LNCAP (cell line): ENCODE results near the gene SDC3.
A peak's percentile ranks its signal among the peaks of the same experiment; 100 is the strongest.

Experiments
- CTCF ChIP-seq: fragments of 450-650 bp; IDR thresholded peaks from 2 replicates; pipeline ENCODE4 v1.5.1; 2017; ENCODE audit warnings: mild to moderate bottlenecking

SDC3 gene

DNA sequence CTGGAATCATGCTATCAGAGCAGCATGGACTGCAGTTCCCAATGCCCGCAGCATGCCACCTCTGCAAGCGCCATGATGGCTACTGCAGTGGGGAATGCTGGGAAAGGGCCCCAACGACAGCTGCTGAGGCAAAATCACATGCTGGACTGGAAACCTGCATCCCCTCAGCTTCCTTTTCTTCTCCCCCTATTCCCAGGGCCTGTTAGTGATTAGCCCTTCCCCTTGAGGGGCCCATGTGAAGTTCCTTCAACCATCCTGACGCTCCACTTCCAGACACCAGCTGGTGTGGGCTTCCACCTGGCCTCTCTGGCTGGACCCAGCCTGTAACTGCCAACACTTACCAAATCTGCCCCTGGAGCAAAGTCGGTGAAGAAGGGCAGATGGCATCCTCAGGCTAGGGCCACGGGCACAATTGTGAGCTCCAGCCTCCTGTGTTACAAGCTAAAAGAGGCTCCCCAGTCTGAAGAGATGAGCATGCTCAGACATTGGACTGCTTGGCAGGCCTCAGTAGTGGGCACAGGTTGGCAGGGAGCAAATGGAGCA, 22.1 kb upstream of the SDC3 start:
- no peak for TF ChIP-seq CTCF

GRCh38 chr1:30929944-30930525, 21.5 kb upstream of the SDC3 start:
- no peak for TF ChIP-seq CTCF

GRCh38 chr1:30929135-30929889, 20.8 kb upstream of the SDC3 start:
- TF ChIP-seq CTCF = peak; percentile 76

GRCh38 chr1:30928789-30929134, 20.2 kb upstream of the SDC3 start:
- TF ChIP-seq CTCF = no peak

GRCh38 chr1:30928171-30928570, 19.6 kb upstream of the SDC3 start:
- TF ChIP-seq CTCF = no peak

DNA sequence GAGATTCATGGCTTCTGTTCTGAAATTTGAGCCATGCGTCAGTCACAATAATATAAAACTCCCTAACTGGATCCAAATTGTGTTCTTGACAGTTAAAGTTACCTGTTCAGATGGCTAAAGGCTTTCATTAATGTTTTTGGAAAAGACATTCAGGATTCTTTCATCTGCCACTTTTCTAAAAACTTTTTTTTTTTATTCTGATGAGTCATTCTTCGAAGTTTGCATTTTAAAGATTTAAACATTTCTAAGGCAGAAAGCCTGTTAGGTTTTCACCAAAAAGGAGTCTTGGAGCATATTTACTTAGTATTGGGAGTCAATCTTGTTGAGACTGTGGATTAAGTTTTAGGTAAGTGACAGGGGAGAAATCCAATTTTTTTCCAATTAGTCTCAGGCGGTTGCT, 18.9 kb upstream of the SDC3 start:
- no peak for TF ChIP-seq CTCF

GRCh38 chr1:30923597-30923996, 15.0 kb upstream of the SDC3 start:
- no peak for TF ChIP-seq CTCF
